Peyer's patch (tissue), 4 donors: Measurements from ENCODE around the gene CD34. TPM values are rescaled to one million over a fixed set of nuclear protein-coding genes. Genes with fewer than 3 reads are reported as not detected.
"Not testable (repeated sequence)": the region's sequence is repeated elsewhere in the genome, so short reads cannot be mapped to it uniquely, and the experiment has no call there.

Experiments used
- DNase-seq, 3 donors: peaks; one replicate each; pipeline ENCODE4 v3.0.0-alpha.2; 2017 to 2019
- H3K27ac ChIP-seq, 4 donors: fragments of 200-600 bp; sonication (generic); one replicate each; pipeline ENCODE4 v1.5.1; 2016 to 2019
- H3K27me3 ChIP-seq, 2 donors: fragments of 200-600 bp; sonication (generic); one replicate each; pipeline ENCODE4 v1.5.1; 2019
- H3K36me3 ChIP-seq, 3 donors: fragments of 200-600 bp; sonication (generic); one replicate each; pipeline ENCODE4 v1.5.1; 2016 to 2019
- H3K4me1 ChIP-seq, 4 donors: fragments of 200-600 bp; sonication (generic); one replicate each; pipeline ENCODE4 v1.5.1; 2016 to 2019
- H3K4me3 ChIP-seq, 4 donors: fragments of 200-600 bp; sonication (generic); 1 replicate in 3 of 4; 2 replicates in 1 of 4; pipeline ENCODE4 v1.5.1; 2016 to 2019; ENCODE audit warnings: mild to moderate bottlenecking in 1 of 4
- H3K9me3 ChIP-seq, 4 donors: fragments of 200-600 bp; sonication (generic); one replicate each; pipeline ENCODE4 v1.5.1; 2016 to 2019; ENCODE audit warnings: mild to moderate bottlenecking in 1 of 4
- CTCF ChIP-seq, 6 experiments: fragments of 450-650 bp in 4 of 6; fragments of 200-600 bp in 2 of 6; sonication (generic) in 1 of 6; IDR thresholded peaks; one replicate each; pipeline ENCODE4 v1.5.1; 2017 to 2019; ENCODE audit warnings: antibody characterized with exemption in 6 of 6, mild to moderate bottlenecking in 3 of 6, moderate library complexity in 1 of 6
- POLR2A ChIP-seq, 2 donors: fragments of 450-650 bp; IDR thresholded peaks; one replicate each; pipeline ENCODE4 v1.5.1; 2017; ENCODE audit warnings: antibody characterized with exemption in 2 of 2, mild to moderate bottlenecking in 2 of 2, moderate library complexity in 2 of 2
- total RNA-seq, 4 donors: library from RNA; depleted of rRNA; stranded (reverse); fragments of >200 nt; gene quantifications; one replicate each; pipeline ENCODE4 v1.1.0, GENCODE V29; 2016

CD34 gene
- total RNA-seq, 4 donors from 2014 or later: 4.6 to 21.9 (median 19.6) TPM

DNA sequence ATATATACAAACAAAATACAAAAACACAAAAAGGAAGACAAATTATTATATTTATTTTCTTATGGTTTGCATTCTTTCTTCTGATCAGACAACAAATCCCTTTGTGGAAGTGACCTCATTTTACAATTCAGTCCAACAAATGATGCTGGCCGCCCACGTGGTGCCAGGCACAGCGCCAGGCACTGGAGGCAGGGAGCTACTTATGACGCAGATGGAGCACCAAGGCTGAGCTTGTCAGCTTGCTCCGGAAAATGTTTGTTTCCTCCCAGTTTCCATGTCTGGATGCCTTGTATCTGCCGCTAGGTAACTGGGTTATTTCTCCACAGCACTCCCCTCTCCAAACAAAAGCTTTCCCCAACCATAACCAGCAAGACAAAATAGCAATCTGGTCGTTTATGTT, 30.7 kb upstream of the CD34 start:
- Histone ChIP-seq H3K9me3 (no peaks in the 10 kb centered on the region), H3K4me1 (no peaks in the 10 kb centered on the region), H3K27ac (peak overlapping the region in 1 of 4 donors; percentile 46), H3K27me3 (no peaks in the 10 kb centered on the region), H3K36me3 (no peaks in the 10 kb centered on the region), H3K4me3 (no peak overlapping the region)
- no peak for TF ChIP-seq POLR2A (IDR thresholded peaks at IDR 0.05)
- no peak for TF ChIP-seq CTCF (IDR thresholded peaks at IDR 0.05)
- peak in 1 of 3 donors; percentile 64 for DNase-seq

- TF ChIP-seq POLR2A (IDR thresholded peaks at IDR 0.05) (no peak), CTCF (IDR thresholded peaks at IDR 0.05) (no peak)
These were observed 27.1 kb upstream of the CD34 start for GRCh38 chr1:207938016-207938415.

GRCh38 chr1:207937204-207937603, 26.3 kb upstream of the CD34 start:
- TF ChIP-seq CTCF (IDR thresholded peaks at IDR 0.05): no peak
- TF ChIP-seq POLR2A (IDR thresholded peaks at IDR 0.05): no peak
- Histone ChIP-seq H3K27me3 (no peaks in the 10 kb centered on the region), H3K4me1 (no peaks in the 10 kb centered on the region), H3K27ac (no peak overlapping the region), H3K9me3 (no peaks in the 10 kb centered on the region), H3K36me3 (no peaks in the 10 kb centered on the region), H3K4me3 (no peak overlapping the region)
- no peak for DNase-seq

More at GRCh38 chr1:207938016-207938415, 27.1 kb upstream of the CD34 start:
- no peak for DNase-seq
- H3K9me3 ChIP-seq: no peaks in the 10 kb centered on the region
- H3K27me3 ChIP-seq: no peaks in the 10 kb centered on the region
- no peak overlapping the region for H3K4me3 ChIP-seq
- H3K4me1 ChIP-seq: no peaks in the 10 kb centered on the region
- H3K36me3 ChIP-seq: no peaks in the 10 kb centered on the region
- H3K27ac ChIP-seq: no peak overlapping the region

DNA sequence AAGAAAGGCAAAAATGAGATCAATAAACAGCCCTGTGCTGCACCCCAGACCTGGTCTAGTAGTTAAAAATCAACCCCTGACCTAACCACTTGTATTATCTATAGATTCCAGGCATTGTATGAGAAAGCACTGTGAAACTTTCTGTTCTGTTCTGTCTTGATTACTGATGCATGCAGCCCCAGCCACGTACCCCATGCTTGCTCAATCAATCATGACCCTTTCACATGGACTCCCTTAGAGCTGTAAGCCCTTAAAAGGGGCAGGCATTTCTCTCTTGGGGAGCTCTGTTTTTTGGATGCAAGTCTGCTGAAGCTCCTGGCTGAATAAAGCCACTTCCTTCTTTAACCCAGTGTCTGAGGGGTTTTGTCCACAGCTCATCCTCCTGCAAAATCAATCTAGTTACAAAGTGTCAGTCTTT, 24.2 kb upstream of the CD34 start:
- no peaks in the 10 kb centered on the region for H3K9me3 ChIP-seq
- no peaks in the 10 kb centered on the region for H3K27me3 ChIP-seq
- H3K4me3 ChIP-seq: no peak overlapping the region
- no peaks in the 10 kb centered on the region for H3K4me1 ChIP-seq
- no peak for DNase-seq
- H3K27ac ChIP-seq: no peak overlapping the region
- no peaks in the 10 kb centered on the region for H3K36me3 ChIP-seq
- TF ChIP-seq POLR2A (IDR thresholded peaks at IDR 0.05): no peak
- no peak for TF ChIP-seq CTCF (IDR thresholded peaks at IDR 0.05)

DNA sequence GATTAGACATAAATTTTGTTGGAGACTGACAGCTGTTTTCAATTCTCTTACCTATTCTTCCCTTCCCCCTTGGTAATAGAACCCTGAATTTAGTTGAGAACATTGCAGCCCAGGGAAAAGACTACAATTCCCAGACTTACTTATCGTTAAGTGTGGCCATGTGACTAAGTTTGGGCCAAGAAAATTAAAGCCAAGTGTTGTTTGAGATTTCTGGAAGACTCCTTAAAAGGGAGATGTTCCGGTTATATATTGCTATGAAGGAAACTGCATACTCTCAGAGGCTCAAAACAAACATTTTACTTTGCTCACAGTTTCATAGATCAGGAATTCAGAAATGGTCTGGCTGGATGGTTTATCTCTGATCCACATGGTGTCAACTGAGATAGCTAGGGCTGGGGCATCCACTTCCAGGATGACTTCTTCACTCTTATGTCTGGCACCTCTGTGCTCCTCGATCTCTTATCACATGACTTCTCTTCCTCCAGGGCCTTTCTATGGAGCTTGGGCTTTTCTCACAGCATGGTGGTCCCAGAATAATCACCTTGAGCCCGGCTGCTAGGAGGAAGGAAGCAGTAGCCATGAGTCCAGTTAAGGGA, 22.4 kb upstream of the CD34 start:
- Histone ChIP-seq H3K9me3 (no peaks in the 10 kb centered on the region), H3K27ac (no peak overlapping the region), H3K4me1 (no peaks in the 10 kb centered on the region), H3K4me3 (no peak overlapping the region), H3K27me3 (no peaks in the 10 kb centered on the region), H3K36me3 (no peaks in the 10 kb centered on the region)
- TF ChIP-seq CTCF (IDR thresholded peaks at IDR 0.05) (no peak), POLR2A (IDR thresholded peaks at IDR 0.05) (no peak)
- no peak for DNase-seq

GRCh38 chr1:207926984-207927383, 16.1 kb upstream of the CD34 start:
- Histone ChIP-seq H3K9me3 (no peaks in the 10 kb centered on the region), H3K4me3 (no peak overlapping the region), H3K4me1 (no peaks in the 10 kb centered on the region), H3K27ac (no peak overlapping the region), H3K27me3 (no peaks in the 10 kb centered on the region), H3K36me3 (no peaks in the 10 kb centered on the region)
- DNase-seq: no peak
- TF ChIP-seq CTCF (IDR thresholded peaks at IDR 0.05): no peak
- TF ChIP-seq POLR2A (IDR thresholded peaks at IDR 0.05): no peak

GRCh38 chr1:207925969-207926368, 15.0 kb upstream of the CD34 start:
- DNase-seq, H3K4me3 ChIP-seq, H3K27me3 ChIP-seq, H3K36me3 ChIP-seq, H3K27ac ChIP-seq, H3K9me3 ChIP-seq, H3K4me1 ChIP-seq: not testable (repeated sequence)
